Activated CD4-positive, alpha-beta memory T cell treated with anti-CD3 and anti-CD28 coated beads for 36 hours (primary cell): Measurements from ENCODE around the gene FADS3. TPM values are rescaled to one million over a fixed set of nuclear protein-coding genes. Genes with fewer than 3 reads are reported as not detected.

ENCODE experiments used
- CTCF ChIA-PET: fragments of 350-600 bp; sonication (Branson Sonifier 250); formaldehyde crosslinking; loops from one replicate; lab custom pipeline; 2021; ENCODE audit warnings: antibody characterized with exemption, inconsistent platforms; lab: Charles Lee
- POLR2A ChIA-PET: fragments of 350-600 bp; sonication (Branson Sonifier 250); formaldehyde crosslinking; loops from one replicate; lab custom pipeline; 2021; ENCODE audit warnings: antibody characterized with exemption; lab: Charles Lee
- DNase-seq: peaks from one replicate; pipeline ENCODE4 v3.0.0-alpha.2; 2020
- H3K27ac Mint-ChIP-seq: one replicate; pipeline ENCODE4 v1.8.0; 2021; ENCODE audit warnings: mixed read lengths
- H3K27me3 Mint-ChIP-seq: one replicate; pipeline ENCODE4 v1.8.0; 2021; ENCODE audit warnings: mixed read lengths
- H3K36me3 Mint-ChIP-seq: one replicate; pipeline ENCODE4 v1.8.0; 2021; ENCODE audit warnings: mixed read lengths
- H3K4me1 Mint-ChIP-seq: one replicate; pipeline ENCODE4 v1.8.0; 2021; ENCODE audit warnings: low read depth, mixed read lengths
- H3K4me3 Mint-ChIP-seq: one replicate; pipeline ENCODE4 v1.8.0; 2021; ENCODE audit warnings: mild to moderate bottlenecking, mixed read lengths
- H3K9me3 Mint-ChIP-seq: one replicate; pipeline ENCODE4 v1.8.0; 2021; ENCODE audit warnings: mixed read lengths
- intact Hi-C: fragments of 100-400 bp; cut with micrococcal nuclease; formaldehyde crosslinking; loops from one replicate; pipeline ENCODE4 v1.15.1; 2023
- total RNA-seq, 2 experiments: library from RNA; stranded (reverse); gene quantifications; one replicate each; pipeline ENCODE4 v1.2.3, GENCODE V29; 2021

FADS3 gene
- total RNA-seq, 2 experiments from 2014 or later, result 11.9 to 12.1 TPM

GRCh38 chr11:61848631-61849030, 42.7 kb downstream of the FADS3 start:
- CTCF ChIA-PET, result no interaction called here
- Mint-ChIP-seq H3K9me3 (no peaks in the 10 kb centered on the region), H3K27me3 (no peaks in the 10 kb centered on the region), H3K36me3 (peaks cover 3% of the 10 kb centered on the region), H3K27ac (no peak overlapping the region), H3K4me3 (no peak overlapping the region), H3K4me1 (no peaks in the 10 kb centered on the region)
- DNase-seq, result no peak
- intact Hi-C loops, result no loop called here
- POLR2A ChIA-PET, result interaction anchor here (0.6 kb wide), 1 partner anchor 43 kb away, joined by 3 read pairs; no protein-coding TSS in a partner anchor

- no peak for DNase-seq
- ChIA-PET POLR2A (no interaction called here), CTCF (no interaction called here)
- Mint-ChIP-seq H3K36me3 (peaks cover 5% of the 10 kb centered on the region), H3K27ac (no peak overlapping the region), H3K27me3 (no peaks in the 10 kb centered on the region), H3K9me3 (no peaks in the 10 kb centered on the region), H3K4me3 (no peak overlapping the region), H3K4me1 (no peaks in the 10 kb centered on the region)
- intact Hi-C loops, result no loop called here
These were observed 43.3 kb downstream of the FADS3 start for GRCh38 chr11:61847914-61848581.

GRCh38 chr11:61846362-61847020, 44.9 kb downstream of the FADS3 start:
- ChIA-PET CTCF (interaction anchor here (1.0 kb wide), 1 partner anchor 262 kb away, joined by 3 read pairs; no protein-coding TSS in a partner anchor), POLR2A (no interaction called here)
- Mint-ChIP-seq H3K9me3 (no peaks in the 10 kb centered on the region), H3K4me1 (no peaks in the 10 kb centered on the region), H3K4me3 (no peak overlapping the region), H3K36me3 (peaks cover 8% of the 10 kb centered on the region), H3K27me3 (no peaks in the 10 kb centered on the region), H3K27ac (no peak overlapping the region)
- DNase-seq, result no peak
- intact Hi-C loops, result no loop called here

DNA sequence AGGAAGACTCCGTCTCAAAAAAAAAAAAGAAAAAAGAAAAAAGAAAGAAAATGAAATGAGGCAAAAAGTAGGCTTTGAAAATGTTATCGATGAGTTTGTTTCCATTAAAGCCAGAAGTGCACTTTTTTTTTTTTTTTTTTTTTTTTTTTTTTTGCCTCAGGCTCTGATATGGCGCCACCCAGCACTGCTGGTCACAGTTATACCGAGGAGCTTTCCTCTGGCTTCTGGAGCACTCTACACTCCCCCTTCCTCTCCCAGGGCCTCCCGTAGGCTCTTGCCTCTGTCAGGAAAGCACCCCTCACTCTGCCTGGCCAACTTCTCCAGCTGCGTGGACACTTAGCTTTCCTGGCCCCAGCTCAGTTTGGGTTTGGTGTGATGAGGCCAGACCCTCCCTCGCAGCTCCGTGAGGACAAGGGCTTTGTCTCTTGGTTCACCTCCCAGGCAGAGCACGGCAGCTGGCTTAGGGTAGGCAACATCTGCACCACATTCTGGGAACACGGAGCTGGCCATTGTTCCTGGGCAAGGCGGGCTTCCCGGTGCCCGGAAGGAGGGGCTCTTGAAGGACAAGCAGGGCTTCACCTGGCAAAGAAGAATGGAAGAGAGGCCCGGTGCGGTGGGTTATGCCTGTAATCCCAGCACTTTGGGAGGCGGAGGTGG, 46.3 kb downstream of the FADS3 start:
- CTCF ChIA-PET, result interaction anchor here (1.1 kb wide), 1 partner anchor 26 kb away, joined by 5 read pairs; no protein-coding TSS in a partner anchor
- H3K9me3 Mint-ChIP-seq, result no peaks in the 10 kb centered on the region
- no peaks in the 10 kb centered on the region for H3K27me3 Mint-ChIP-seq
- H3K4me1 Mint-ChIP-seq, result no peaks in the 10 kb centered on the region
- H3K4me3 Mint-ChIP-seq, result no peak overlapping the region
- POLR2A ChIA-PET, result no interaction called here
- peak overlapping the region; percentile 13 for H3K27ac Mint-ChIP-seq
- DNase-seq, result no peak
- intact Hi-C loops, result no loop called here
- H3K36me3 Mint-ChIP-seq, result peaks cover 18% of the 10 kb centered on the region

DNA sequence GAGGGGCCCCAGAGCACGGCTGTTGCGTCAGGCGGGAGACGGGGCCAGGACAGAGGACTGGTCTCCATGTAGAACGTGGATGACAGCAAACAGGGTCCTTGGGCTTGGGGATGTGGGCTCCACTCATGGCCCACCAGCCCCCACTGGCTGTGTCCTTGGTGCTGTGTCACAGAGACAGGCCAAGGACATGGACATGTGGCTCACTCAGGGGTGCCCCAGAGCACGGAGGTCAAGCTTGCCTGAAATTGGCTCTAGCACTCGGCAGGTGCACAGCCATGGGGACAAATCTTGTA, 48.9 kb downstream of the FADS3 start:
- Mint-ChIP-seq H3K9me3 (no peaks in the 10 kb centered on the region), H3K4me3 (no peak overlapping the region), H3K27me3 (peaks cover 1% of the 10 kb centered on the region), H3K36me3 (peaks cover 25% of the 10 kb centered on the region), H3K4me1 (no peaks in the 10 kb centered on the region), H3K27ac (no peak overlapping the region)
- DNase-seq, result no peak
- intact Hi-C loops, result no loop called here
- ChIA-PET CTCF (interaction anchor here (0.9 kb wide), 1 partner anchor 49 kb away, joined by 3 read pairs; no protein-coding TSS in a partner anchor), POLR2A (no interaction called here)

DNA sequence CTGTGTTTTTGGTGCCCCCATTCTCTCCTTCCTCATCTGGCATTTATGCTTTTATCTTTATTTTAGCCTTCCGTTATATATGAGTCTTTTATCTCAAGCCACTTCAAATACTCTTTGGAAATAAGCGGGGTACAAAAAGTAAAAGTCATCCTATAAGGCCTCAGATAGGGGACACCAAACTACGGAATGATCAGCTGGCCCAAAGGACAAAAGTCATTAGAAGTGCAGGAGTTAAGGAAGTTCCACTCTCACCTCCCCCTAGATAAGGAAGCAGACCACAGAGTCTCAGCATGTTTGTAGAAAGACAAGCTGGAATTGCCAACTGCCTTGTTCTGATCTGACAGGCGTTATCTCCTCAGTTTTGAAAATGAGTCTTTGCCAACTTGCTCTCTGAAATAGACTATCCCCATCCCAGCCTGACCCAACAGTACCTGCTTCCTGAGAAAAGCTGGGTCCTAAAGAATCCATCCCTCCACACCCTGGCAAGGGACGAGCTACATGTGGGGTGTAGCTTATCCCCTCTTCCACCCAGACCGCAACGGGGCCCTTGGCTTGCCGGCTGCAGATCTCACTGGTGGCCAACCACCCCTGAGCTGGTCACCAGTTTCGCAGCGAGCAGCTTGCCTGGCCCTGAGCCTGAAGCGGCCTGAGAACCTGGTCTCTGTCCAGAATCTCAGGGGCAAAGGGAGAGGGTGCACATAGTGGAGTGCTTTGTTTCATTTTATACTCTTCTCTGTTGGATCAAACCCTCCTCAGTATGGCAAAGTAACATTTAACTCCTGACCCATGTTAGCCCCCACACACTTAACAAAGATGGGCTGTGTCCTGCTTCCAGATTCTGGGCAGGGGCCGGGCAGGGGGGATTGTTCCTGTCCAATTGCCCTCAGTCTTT, 49.5 kb downstream of the FADS3 start:
- Mint-ChIP-seq H3K27ac (no peak overlapping the region), H3K27me3 (peaks cover 1% of the 10 kb centered on the region), H3K4me3 (no peak overlapping the region), H3K36me3 (peaks cover 25% of the 10 kb centered on the region), H3K4me1 (no peaks in the 10 kb centered on the region), H3K9me3 (no peaks in the 10 kb centered on the region)
- ChIA-PET POLR2A (no interaction called here), CTCF (interaction anchor here (0.9 kb wide), 1 partner anchor 49 kb away, joined by 3 read pairs; no protein-coding TSS in a partner anchor)
- no peak for DNase-seq
- intact Hi-C loops, result no loop called here

- POLR2A ChIA-PET, result no interaction called here
- H3K36me3 Mint-ChIP-seq, result peaks cover 22% of the 10 kb centered on the region
- no peak overlapping the region for H3K27ac Mint-ChIP-seq
- intact Hi-C loops, result no loop called here
- DNase-seq, result no peak
- no peak overlapping the region for H3K4me3 Mint-ChIP-seq
- CTCF ChIA-PET, result interaction anchor here (0.6 kb wide), 1 partner anchor 43 kb away, joined by 3 read pairs; no protein-coding TSS in a partner anchor
- no peaks in the 10 kb centered on the region for H3K9me3 Mint-ChIP-seq
- peaks cover 1% of the 10 kb centered on the region for H3K27me3 Mint-ChIP-seq
- H3K4me1 Mint-ChIP-seq, result peaks cover 4% of the 10 kb centered on the region
These were observed 51.0 kb downstream of the FADS3 start for GRCh38 chr11:61840371-61840770.

GRCh38 chr11:61839742-61840141, 51.6 kb downstream of the FADS3 start:
- H3K27me3 Mint-ChIP-seq, result peaks cover 1% of the 10 kb centered on the region
- no peak overlapping the region for H3K27ac Mint-ChIP-seq
- CTCF ChIA-PET, result no interaction called here
- intact Hi-C loops, result no loop called here
- POLR2A ChIA-PET, result no interaction called here
- peaks cover 7% of the 10 kb centered on the region for H3K4me1 Mint-ChIP-seq
- no peak for DNase-seq
- no peaks in the 10 kb centered on the region for H3K9me3 Mint-ChIP-seq
- no peak overlapping the region for H3K4me3 Mint-ChIP-seq
- peaks cover 22% of the 10 kb centered on the region for H3K36me3 Mint-ChIP-seq

DNA sequence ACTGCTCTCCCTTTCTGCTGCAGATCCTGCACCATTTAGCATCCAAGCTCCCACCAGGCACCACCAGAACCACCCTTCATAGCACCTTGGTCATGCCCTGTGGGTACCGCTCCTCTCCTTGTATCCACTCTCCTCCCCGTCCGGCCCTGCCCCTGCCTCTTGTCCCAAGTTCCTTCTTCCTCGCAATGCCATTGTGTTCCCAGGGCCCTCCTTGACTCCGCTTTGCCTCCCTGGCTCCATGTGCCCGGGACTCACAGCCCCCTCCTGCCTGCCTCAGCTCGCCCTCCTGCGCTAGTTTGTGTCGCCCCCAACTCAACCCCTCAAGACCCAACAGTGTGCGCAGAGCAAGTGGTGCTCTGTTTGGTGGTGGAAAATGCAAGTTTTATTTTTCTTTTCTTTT, 52.4 kb downstream of the FADS3 start:
- Mint-ChIP-seq H3K4me3 (no peak overlapping the region), H3K4me1 (peaks cover 14% of the 10 kb centered on the region), H3K27me3 (peaks cover 1% of the 10 kb centered on the region), H3K9me3 (no peaks in the 10 kb centered on the region), H3K36me3 (peaks cover 22% of the 10 kb centered on the region), H3K27ac (no peak overlapping the region)
- intact Hi-C loops, result no loop called here
- ChIA-PET CTCF (no interaction called here), POLR2A (interaction anchor here (0.9 kb wide), 1 partner anchor 35 kb away, joined by 3 read pairs; no protein-coding TSS in a partner anchor)
- no peak for DNase-seq

- no peaks in the 10 kb centered on the region for H3K9me3 Mint-ChIP-seq
- H3K27me3 Mint-ChIP-seq, result peaks cover 1% of the 10 kb centered on the region
- no peak for DNase-seq
- H3K4me3 Mint-ChIP-seq, result no peak overlapping the region
- POLR2A ChIA-PET, result interaction anchor here (0.9 kb wide), 1 partner anchor 35 kb away, joined by 3 read pairs; no protein-coding TSS in a partner anchor
- peaks cover 18% of the 10 kb centered on the region for H3K4me1 Mint-ChIP-seq
- H3K27ac Mint-ChIP-seq, result no peak overlapping the region
- peaks cover 22% of the 10 kb centered on the region for H3K36me3 Mint-ChIP-seq
- CTCF ChIA-PET, result no interaction called here
- intact Hi-C loops, result no loop called here
These were observed 52.8 kb downstream of the FADS3 start for GRCh38 chr11:61838501-61838900.

GRCh38 chr11:61837411-61838005, 53.8 kb downstream of the FADS3 start:
- CTCF ChIA-PET, result no interaction called here
- Mint-ChIP-seq H3K27me3 (peaks cover 1% of the 10 kb centered on the region), H3K27ac (no peak overlapping the region), H3K4me1 (peaks cover 21% of the 10 kb centered on the region), H3K36me3 (peaks cover 20% of the 10 kb centered on the region), H3K4me3 (no peak overlapping the region), H3K9me3 (no peaks in the 10 kb centered on the region)
- no peak for DNase-seq
- intact Hi-C loops, result no loop called here
- POLR2A ChIA-PET, result no interaction called here
